ENCODE results near the gene ARRB1. TPM values are rescaled to one million over a fixed set of nuclear protein-coding genes. Genes with fewer than 3 reads are reported as not detected.

The ARRB1 gene
- total RNA-seq, 1 experiment from 2014 or later: 24.2 TPM

DNA sequence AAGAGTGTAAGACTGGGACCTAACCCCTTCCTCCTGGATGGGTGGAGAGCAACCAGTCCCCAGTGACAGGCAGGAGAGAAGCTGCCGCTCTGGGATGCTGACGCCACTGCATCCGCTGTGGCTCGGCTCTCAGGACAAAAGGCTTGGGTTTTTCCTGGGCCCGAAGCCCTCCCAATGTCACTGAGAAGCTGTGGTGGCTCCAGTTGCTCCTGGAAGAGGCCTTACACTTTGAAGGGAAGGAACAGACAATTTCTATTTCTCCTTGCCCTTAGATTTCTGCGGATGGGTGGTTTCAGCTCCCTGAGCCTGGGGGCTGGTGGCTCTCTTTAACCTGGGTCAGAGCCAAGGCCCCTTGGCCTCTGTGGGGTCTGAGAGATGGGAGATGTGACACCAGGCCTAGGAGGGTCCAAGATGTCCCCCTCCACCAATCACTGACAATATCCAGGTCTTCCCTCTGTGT, 89.5 kb downstream of the ARRB1 start:
- ChIA-PET RAD21 (ENCODE audit: low non-redundant PET in 1 of 2, low total read pairs in 2 of 2, uncharacterized antibody in 2 of 2, unreplicated experiment in 2 of 2) (no interaction called here), POLR2A (no interaction called here), CTCF (interaction anchor here (1.3 kb wide), 1 partner anchor 13 kb away, joined by 4 read pairs; no protein-coding TSS in a partner anchor)
- H4K20me1 ChIP-seq (ENCODE audit: insufficient read depth): no peaks in the 10 kb centered on the region
- no peaks in the 10 kb centered on the region for H3K9me2 ChIP-seq (ENCODE audit: insufficient read depth)
- H3K79me2 ChIP-seq (ENCODE audit: insufficient read depth, low read length): no peaks in the 10 kb centered on the region
- no peaks in the 10 kb centered on the region for H3K9me3 ChIP-seq (ENCODE audit: control insufficient read depth in 1 of 2, insufficient read depth in 1 of 2, low read depth in 1 of 2, low read length in 2 of 2)
- intact Hi-C loops (cut with micrococcal nuclease): no loop called here
- no peak overlapping the region for H3K27ac ChIP-seq (ENCODE audit: low read depth, low read length)
- DNase-seq (ENCODE audit: low read depth, low spot score): no peak
- H3K4me3 ChIP-seq (replicated peaks in 1 of 2; ENCODE audit: low read depth in 1 of 2, low read length in 2 of 2): no peak overlapping the region
- H2AFZ ChIP-seq (ENCODE audit: low read depth, low read length, poor library complexity, severe bottlenecking): no peak overlapping the region
- H3K4me2 ChIP-seq (ENCODE audit: low read length): no peak overlapping the region
- ATAC-seq: no peak
- no peak overlapping the region for H3K9ac ChIP-seq (ENCODE audit: low read length)
- TF ChIP-seq POLR2AphosphoS5 (IDR thresholded peaks at IDR 0.05; ENCODE audit: low read depth, low read length) (no peak), SP1 (IDR thresholded peaks at IDR 0.05; ENCODE audit: low read depth) (no peak), CEBPB (IDR thresholded peaks at IDR 0.05; ENCODE audit: low read depth) (no peak), SIN3A (IDR thresholded peaks at IDR 0.05; ENCODE audit: low read depth) (no peak), CBX3 (IDR thresholded peaks at IDR 0.05; ENCODE audit: low read depth) (no peak), SRF (IDR thresholded peaks at IDR 0.05; ENCODE audit: low read depth) (no peak), TCF7L2 (IDR thresholded peaks at IDR 0.05; ENCODE audit: borderline replicate concordance, extremely low read depth, insufficient read depth, insufficient read length) (no peak), ZFX (IDR thresholded peaks at IDR 0.05) (no peak), POLR2A (IDR thresholded peaks at IDR 0.05; ENCODE audit: borderline replicate concordance, extremely low read depth, insufficient read depth, insufficient read length) (no peak), ZNF274 (IDR thresholded peaks at IDR 0.05; ENCODE audit: low read depth, low read length) (no peak), YY1 (IDR thresholded peaks at IDR 0.05; ENCODE audit: extremely low read depth, insufficient replicate concordance, low read depth, low read length) (no peak), JUND (IDR thresholded peaks at IDR 0.05) (no peak)
- TF ChIP-seq, protein P1, sequence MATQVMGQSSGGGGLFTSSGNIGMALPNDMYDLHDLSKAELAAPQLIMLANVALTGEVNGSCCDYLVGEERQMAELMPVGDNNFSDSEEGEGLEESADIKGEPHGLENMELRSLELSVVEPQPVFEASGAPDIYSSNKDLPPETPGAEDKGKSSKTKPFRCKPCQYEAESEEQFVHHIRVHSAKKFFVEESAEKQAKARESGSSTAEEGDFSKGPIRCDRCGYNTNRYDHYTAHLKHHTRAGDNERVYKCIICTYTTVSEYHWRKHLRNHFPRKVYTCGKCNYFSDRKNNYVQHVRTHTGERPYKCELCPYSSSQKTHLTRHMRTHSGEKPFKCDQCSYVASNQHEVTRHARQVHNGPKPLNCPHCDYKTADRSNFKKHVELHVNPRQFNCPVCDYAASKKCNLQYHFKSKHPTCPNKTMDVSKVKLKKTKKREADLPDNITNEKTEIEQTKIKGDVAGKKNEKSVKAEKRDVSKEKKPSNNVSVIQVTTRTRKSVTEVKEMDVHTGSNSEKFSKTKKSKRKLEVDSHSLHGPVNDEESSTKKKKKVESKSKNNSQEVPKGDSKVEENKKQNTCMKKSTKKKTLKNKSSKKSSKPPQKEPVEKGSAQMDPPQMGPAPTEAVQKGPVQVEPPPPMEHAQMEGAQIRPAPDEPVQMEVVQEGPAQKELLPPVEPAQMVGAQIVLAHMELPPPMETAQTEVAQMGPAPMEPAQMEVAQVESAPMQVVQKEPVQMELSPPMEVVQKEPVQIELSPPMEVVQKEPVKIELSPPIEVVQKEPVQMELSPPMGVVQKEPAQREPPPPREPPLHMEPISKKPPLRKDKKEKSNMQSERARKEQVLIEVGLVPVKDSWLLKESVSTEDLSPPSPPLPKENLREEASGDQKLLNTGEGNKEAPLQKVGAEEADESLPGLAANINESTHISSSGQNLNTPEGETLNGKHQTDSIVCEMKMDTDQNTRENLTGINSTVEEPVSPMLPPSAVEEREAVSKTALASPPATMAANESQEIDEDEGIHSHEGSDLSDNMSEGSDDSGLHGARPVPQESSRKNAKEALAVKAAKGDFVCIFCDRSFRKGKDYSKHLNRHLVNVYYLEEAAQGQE (IDR thresholded peaks at IDR 0.05; ENCODE audit: low read depth): no peak
- TF ChIP-seq, protein P2, sequence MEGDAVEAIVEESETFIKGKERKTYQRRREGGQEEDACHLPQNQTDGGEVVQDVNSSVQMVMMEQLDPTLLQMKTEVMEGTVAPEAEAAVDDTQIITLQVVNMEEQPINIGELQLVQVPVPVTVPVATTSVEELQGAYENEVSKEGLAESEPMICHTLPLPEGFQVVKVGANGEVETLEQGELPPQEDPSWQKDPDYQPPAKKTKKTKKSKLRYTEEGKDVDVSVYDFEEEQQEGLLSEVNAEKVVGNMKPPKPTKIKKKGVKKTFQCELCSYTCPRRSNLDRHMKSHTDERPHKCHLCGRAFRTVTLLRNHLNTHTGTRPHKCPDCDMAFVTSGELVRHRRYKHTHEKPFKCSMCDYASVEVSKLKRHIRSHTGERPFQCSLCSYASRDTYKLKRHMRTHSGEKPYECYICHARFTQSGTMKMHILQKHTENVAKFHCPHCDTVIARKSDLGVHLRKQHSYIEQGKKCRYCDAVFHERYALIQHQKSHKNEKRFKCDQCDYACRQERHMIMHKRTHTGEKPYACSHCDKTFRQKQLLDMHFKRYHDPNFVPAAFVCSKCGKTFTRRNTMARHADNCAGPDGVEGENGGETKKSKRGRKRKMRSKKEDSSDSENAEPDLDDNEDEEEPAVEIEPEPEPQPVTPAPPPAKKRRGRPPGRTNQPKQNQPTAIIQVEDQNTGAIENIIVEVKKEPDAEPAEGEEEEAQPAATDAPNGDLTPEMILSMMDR (IDR thresholded peaks at IDR 0.05 in 2 of 3, conservative IDR thresholded peaks at IDR 0.05 in 1 of 3; ENCODE audit: borderline replicate concordance in 1 of 3, insufficient read depth in 1 of 3, low read depth in 2 of 3, low read length in 2 of 3): no peak
- TF ChIP-seq, protein P3, sequence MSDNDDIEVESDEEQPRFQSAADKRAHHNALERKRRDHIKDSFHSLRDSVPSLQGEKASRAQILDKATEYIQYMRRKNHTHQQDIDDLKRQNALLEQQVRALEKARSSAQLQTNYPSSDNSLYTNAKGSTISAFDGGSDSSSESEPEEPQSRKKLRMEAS (IDR thresholded peaks at IDR 0.05): no peak
- H3K27me3 ChIP-seq (ENCODE audit: insufficient read depth, low read length): no peaks in the 10 kb centered on the region
- BruUV-seq (replicated peaks): no TSS peak
- H3K4me1 ChIP-seq (ENCODE audit: control insufficient read depth in 1 of 2, insufficient read depth in 2 of 2, low read length in 2 of 2): no peaks in the 10 kb centered on the region
- no peaks in the 10 kb centered on the region for H3K36me3 ChIP-seq (ENCODE audit: control insufficient read depth in 1 of 2, insufficient read depth in 2 of 2, low read length in 2 of 2)
